Measurements from ENCODE around the gene BRD3. TPM values are rescaled to one million over a fixed set of nuclear protein-coding genes. Genes with fewer than 3 reads are reported as not detected.

Gene BRD3
- polyA plus RNA-seq, 1 donor (not counting 4 experiments of a cell fraction or from before 2014, with no cell fraction given): 3.3 TPM

GRCh38 chr9:134051319-134051718, 16.5 kb downstream of the BRD3 start:
- Histone ChIP-seq H3K4me2 (ENCODE audit: control insufficient read depth, extremely low read depth, insufficient read depth, low read depth, low read length) (no peak overlapping the region), H2AFZ (ENCODE audit: control insufficient read depth, low read length) (no peak overlapping the region), H3K27me3 (ENCODE audit: control insufficient read depth, extremely low read depth, insufficient read depth, low read length) (no peaks in the 10 kb centered on the region), H3K4me1 (ENCODE audit: control insufficient read depth, extremely low read depth, insufficient read depth, low read length) (peaks cover 15% of the 10 kb centered on the region), H3K9me1 (ENCODE audit: control insufficient read depth, extremely low read depth, insufficient read depth, low read length) (no peaks in the 10 kb centered on the region), H3K4me3 (ENCODE audit: control insufficient read depth in 2 of 3, extremely low read depth in 1 of 3, insufficient read depth in 2 of 3, low read depth in 1 of 3, low read length in 3 of 3) (no peak overlapping the region), H3K36me3 (ENCODE audit: control insufficient read depth in 2 of 2, extremely low read depth in 1 of 2, insufficient read depth in 2 of 2, low read length in 2 of 2) (peaks cover 11 to 13% of the 10 kb centered on the region in 2 experiments), H4K20me1 (ENCODE audit: control insufficient read depth, extremely low read depth, insufficient read depth, low read length) (peaks cover 6% of the 10 kb centered on the region), H3K79me2 (ENCODE audit: control insufficient read depth, insufficient read depth, low read length) (peaks cover 16% of the 10 kb centered on the region), H3K27ac (ENCODE audit: control insufficient read depth, insufficient read depth, low read length) (no peak overlapping the region), H3K9me3 (ENCODE audit: control insufficient read depth, low read depth, low read length) (no peaks in the 10 kb centered on the region), H3K9ac (ENCODE audit: control insufficient read depth, extremely low read depth, insufficient read depth, low read length) (no peak overlapping the region)
- TF ChIP-seq EZH2 (IDR thresholded peaks at IDR 0.05; ENCODE audit: low read length) (no peak), CTCF (optimal IDR thresholded peaks at IDR 0.05 in 1 of 3, IDR thresholded peaks at IDR 0.05 in 1 of 3, conservative IDR thresholded peaks at IDR 0.05 in 1 of 3; ENCODE audit: extremely low read depth in 1 of 3, insufficient read depth in 2 of 3, low read length in 3 of 3) (no peak)
- DNase-seq (ENCODE audit: low read depth, low spot score) (no peak), FAIRE-seq (no peak)
- dilution Hi-C loops (cut with MboI; ENCODE audit: extremely low pct_ligation_motif_present, low sequenced_read_pairs): no loop called here

GRCh38 chr9:134050726-134051125, 17.1 kb downstream of the BRD3 start:
- Histone ChIP-seq H3K4me2 (ENCODE audit: control insufficient read depth, extremely low read depth, insufficient read depth, low read depth, low read length) (no peak overlapping the region), H3K79me2 (ENCODE audit: control insufficient read depth, insufficient read depth, low read length) (peaks cover 16% of the 10 kb centered on the region), H2AFZ (ENCODE audit: control insufficient read depth, low read length) (no peak overlapping the region), H3K9me3 (ENCODE audit: control insufficient read depth, low read depth, low read length) (no peaks in the 10 kb centered on the region), H3K9me1 (ENCODE audit: control insufficient read depth, extremely low read depth, insufficient read depth, low read length) (no peaks in the 10 kb centered on the region), H3K4me3 (ENCODE audit: control insufficient read depth in 2 of 3, extremely low read depth in 1 of 3, insufficient read depth in 2 of 3, low read depth in 1 of 3, low read length in 3 of 3) (no peak overlapping the region), H3K27me3 (ENCODE audit: control insufficient read depth, extremely low read depth, insufficient read depth, low read length) (no peaks in the 10 kb centered on the region), H3K9ac (ENCODE audit: control insufficient read depth, extremely low read depth, insufficient read depth, low read length) (no peak overlapping the region), H3K27ac (ENCODE audit: control insufficient read depth, insufficient read depth, low read length) (no peak overlapping the region), H4K20me1 (ENCODE audit: control insufficient read depth, extremely low read depth, insufficient read depth, low read length) (peaks cover 6% of the 10 kb centered on the region), H3K4me1 (ENCODE audit: control insufficient read depth, extremely low read depth, insufficient read depth, low read length) (peaks cover 9% of the 10 kb centered on the region), H3K36me3 (ENCODE audit: control insufficient read depth in 2 of 2, extremely low read depth in 1 of 2, insufficient read depth in 2 of 2, low read length in 2 of 2) (peaks cover 11 to 13% of the 10 kb centered on the region in 2 experiments)
- no peak for FAIRE-seq
- TF ChIP-seq EZH2 (IDR thresholded peaks at IDR 0.05; ENCODE audit: low read length) (no peak), CTCF (optimal IDR thresholded peaks at IDR 0.05 in 1 of 3, IDR thresholded peaks at IDR 0.05 in 1 of 3, conservative IDR thresholded peaks at IDR 0.05 in 1 of 3; ENCODE audit: extremely low read depth in 1 of 3, insufficient read depth in 2 of 3, low read length in 3 of 3) (no peak)
- no peak for DNase-seq (ENCODE audit: low read depth, low spot score)
- dilution Hi-C loops (cut with MboI; ENCODE audit: extremely low pct_ligation_motif_present, low sequenced_read_pairs): no loop called here
